ENCODE results near the gene FRS3.
"Not testable (repeated sequence)": the region's sequence is repeated elsewhere in the genome, so short reads cannot be mapped to it uniquely, and the experiment has no call there.

Gene FRS3

GRCh38 chr6:41768545-41769308, 11.0 kb downstream of the FRS3 start:
- DNase-seq = no peak

- DNase-seq = no peak
These were observed 12.4 kb downstream of the FRS3 start for GRCh38 chr6:41767112-41767833.

GRCh38 chr6:41766043-41766664, 13.5 kb downstream of the FRS3 start:
- DNase-seq = not testable (repeated sequence)

GRCh38 chr6:41763470-41763869, 16.2 kb downstream of the FRS3 start:
- no peak for DNase-seq

GRCh38 chr6:41759905-41760579, 19.7 kb downstream of the FRS3 start:
- DNase-seq = no peak

- DNase-seq = no peak
These were observed 20.4 kb downstream of the FRS3 start for GRCh38 chr6:41759106-41759904.

- no peak for DNase-seq
These were observed 21.1 kb downstream of the FRS3 start for GRCh38 chr6:41758641-41759035.

GRCh38 chr6:41757931-41758640, 21.6 kb downstream of the FRS3 start:
- DNase-seq = no peak

GRCh38 chr6:41757271-41757670, 22.4 kb downstream of the FRS3 start:
- no peak for DNase-seq

GRCh38 chr6:41756354-41756753, 23.3 kb downstream of the FRS3 start:
- DNase-seq = no peak

GRCh38 chr6:41755895-41756294, 23.8 kb downstream of the FRS3 start:
- DNase-seq = no peak

GRCh38 chr6:41750374-41750773, 29.3 kb downstream of the FRS3 start:
- DNase-seq = no peak

GRCh38 chr6:41748542-41748941, 31.2 kb downstream of the FRS3 start:
- DNase-seq = no peak

- DNase-seq = no peak
These were observed 31.6 kb downstream of the FRS3 start for GRCh38 chr6:41748102-41748477.

GRCh38 chr6:41747256-41748101, 32.2 kb downstream of the FRS3 start, which contains the start of gene PGC:
Gene PGC (minus strand): TSS chr6:41747397. CDS start chr6:41747334, 63 bp downstream.
- DNase-seq = no peak

GRCh38 chr6:41746107-41746506, 33.6 kb downstream of the FRS3 start:
- DNase-seq = no peak

GRCh38 chr6:41744236-41744787, 35.4 kb downstream of the FRS3 start:
- no peak for DNase-seq

- no peak for DNase-seq
These were observed 36.1 kb downstream of the FRS3 start for GRCh38 chr6:41743406-41744235.

All from activated CD4-positive, alpha-beta T cell treated with anti-CD3 and anti-CD28 coated beads for 48 hours (primary cell).